Measurements from ENCODE around the gene RALGPS1.

RALGPS1 gene

DNA sequence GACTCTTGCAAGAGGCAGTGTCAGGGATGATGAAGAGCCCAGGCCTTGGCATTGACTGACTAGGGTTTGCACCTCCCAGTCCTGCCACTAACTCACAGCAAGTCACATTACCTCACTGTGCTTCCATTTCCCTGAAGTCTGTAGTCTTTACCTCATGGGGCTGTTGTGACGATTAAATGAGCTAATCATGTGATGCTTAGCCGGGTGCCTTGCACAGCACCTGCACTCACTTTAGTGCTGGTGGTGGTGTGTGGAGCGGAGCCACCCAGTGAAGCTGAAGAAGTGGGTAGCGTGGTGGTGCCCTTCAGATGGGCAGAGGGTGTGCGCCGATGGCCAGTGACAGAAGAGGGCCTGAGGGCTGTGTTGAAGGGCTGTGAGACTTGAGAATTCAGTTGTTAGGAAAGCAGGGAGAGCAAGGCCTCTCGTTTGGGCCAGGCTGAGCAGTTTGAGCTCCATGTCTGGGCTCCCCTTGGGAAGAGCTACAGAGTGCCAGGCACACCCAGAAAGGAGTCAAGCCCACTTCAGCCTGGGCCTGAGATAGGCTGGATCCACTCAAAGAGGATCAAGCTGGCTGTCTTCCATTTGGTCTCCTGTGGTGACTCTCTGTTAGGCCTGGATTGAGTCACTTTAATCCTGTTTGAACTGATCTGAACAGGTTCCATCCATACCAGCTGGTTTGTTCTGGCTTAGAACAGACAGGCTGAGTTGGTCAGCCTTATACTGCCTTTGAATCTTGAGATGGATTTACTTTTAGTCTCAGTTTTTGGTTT lies 42.5 kb downstream of the RALGPS1 start:
- no peaks in the 10 kb centered on the region for H3K27me3 ChIP-seq (ENCODE audit: control insufficient read depth, insufficient read depth, low read length)
- H3K9me3 ChIP-seq (ENCODE audit: control insufficient read depth, low read length): no peaks in the 10 kb centered on the region
- no peak overlapping the region for H3K4me3 ChIP-seq (ENCODE audit: low read depth, low read length)
- TF ChIP-seq, protein P1, sequence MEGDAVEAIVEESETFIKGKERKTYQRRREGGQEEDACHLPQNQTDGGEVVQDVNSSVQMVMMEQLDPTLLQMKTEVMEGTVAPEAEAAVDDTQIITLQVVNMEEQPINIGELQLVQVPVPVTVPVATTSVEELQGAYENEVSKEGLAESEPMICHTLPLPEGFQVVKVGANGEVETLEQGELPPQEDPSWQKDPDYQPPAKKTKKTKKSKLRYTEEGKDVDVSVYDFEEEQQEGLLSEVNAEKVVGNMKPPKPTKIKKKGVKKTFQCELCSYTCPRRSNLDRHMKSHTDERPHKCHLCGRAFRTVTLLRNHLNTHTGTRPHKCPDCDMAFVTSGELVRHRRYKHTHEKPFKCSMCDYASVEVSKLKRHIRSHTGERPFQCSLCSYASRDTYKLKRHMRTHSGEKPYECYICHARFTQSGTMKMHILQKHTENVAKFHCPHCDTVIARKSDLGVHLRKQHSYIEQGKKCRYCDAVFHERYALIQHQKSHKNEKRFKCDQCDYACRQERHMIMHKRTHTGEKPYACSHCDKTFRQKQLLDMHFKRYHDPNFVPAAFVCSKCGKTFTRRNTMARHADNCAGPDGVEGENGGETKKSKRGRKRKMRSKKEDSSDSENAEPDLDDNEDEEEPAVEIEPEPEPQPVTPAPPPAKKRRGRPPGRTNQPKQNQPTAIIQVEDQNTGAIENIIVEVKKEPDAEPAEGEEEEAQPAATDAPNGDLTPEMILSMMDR (IDR thresholded peaks at IDR 0.05): no peak
- no peak overlapping the region for H3K9ac ChIP-seq
- H3K4me1 ChIP-seq: no peaks in the 10 kb centered on the region
- no peak overlapping the region for H3K27ac ChIP-seq
- H3K79me2 ChIP-seq: peaks cover 5% of the 10 kb centered on the region
- H3K36me3 ChIP-seq (ENCODE audit: control insufficient read depth, insufficient read depth, low read length): no peaks in the 10 kb centered on the region
- H2AFZ ChIP-seq: no peak overlapping the region
- H3K4me2 ChIP-seq (ENCODE audit: low read length): no peak overlapping the region

DNA sequence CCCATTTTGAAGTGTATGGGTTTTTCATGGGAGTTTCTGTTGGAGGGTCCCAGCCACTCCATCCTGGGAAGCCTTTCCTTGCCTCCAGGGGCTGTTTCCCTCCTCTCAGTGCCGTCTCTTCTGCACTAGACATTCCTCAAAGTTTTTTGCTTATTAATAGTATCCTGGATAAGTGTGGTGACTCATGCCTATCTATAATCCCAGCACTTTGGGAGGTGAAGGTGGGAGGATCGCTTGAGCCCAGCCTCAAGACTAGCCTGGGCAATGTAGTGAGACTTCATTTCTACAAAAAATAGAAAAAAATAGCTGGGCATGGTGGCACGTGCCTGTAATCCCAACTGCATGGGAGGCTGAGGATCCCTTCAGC lies 43.1 kb downstream of the RALGPS1 start:
- Histone ChIP-seq H3K27me3 (ENCODE audit: control insufficient read depth, insufficient read depth, low read length) (no peaks in the 10 kb centered on the region), H3K36me3 (ENCODE audit: control insufficient read depth, insufficient read depth, low read length) (no peaks in the 10 kb centered on the region), H3K4me2 (ENCODE audit: low read length) (no peak overlapping the region), H2AFZ (no peak overlapping the region), H3K4me3 (ENCODE audit: low read depth, low read length) (no peak overlapping the region), H3K9ac (no peak overlapping the region), H3K4me1 (no peaks in the 10 kb centered on the region), H3K79me2 (peaks cover 5% of the 10 kb centered on the region), H3K27ac (no peak overlapping the region), H3K9me3 (ENCODE audit: control insufficient read depth, low read length) (no peaks in the 10 kb centered on the region)
- TF ChIP-seq, protein P1 (IDR thresholded peaks at IDR 0.05): no peak

DNA sequence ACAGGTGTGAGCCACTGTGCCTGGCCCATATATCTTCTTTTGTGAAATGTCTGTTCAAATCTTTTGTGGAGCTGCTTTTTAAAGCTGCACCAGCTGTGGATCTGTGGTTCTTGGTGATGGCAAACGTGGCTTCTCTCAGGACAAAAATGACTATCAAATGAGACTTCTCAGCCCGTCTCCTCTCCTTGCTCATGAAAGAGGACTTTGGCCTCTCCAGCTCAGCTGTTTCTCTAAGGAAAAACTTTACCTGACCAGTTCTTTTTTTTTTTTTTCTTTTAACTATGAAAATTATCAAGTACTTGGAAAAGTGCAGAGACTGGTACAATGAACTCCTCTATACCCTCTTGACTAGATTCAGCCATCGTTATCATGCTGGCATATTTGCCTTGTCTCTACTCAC lies 44.8 kb downstream of the RALGPS1 start:
- no peaks in the 10 kb centered on the region for H3K27me3 ChIP-seq (ENCODE audit: control insufficient read depth, insufficient read depth, low read length)
- H2AFZ ChIP-seq: no peak overlapping the region
- H3K36me3 ChIP-seq (ENCODE audit: control insufficient read depth, insufficient read depth, low read length): no peaks in the 10 kb centered on the region
- TF ChIP-seq, protein P1 (IDR thresholded peaks at IDR 0.05): no peak
- H3K4me1 ChIP-seq: no peaks in the 10 kb centered on the region
- peaks cover 5% of the 10 kb centered on the region for H3K79me2 ChIP-seq
- no peak overlapping the region for H3K4me3 ChIP-seq (ENCODE audit: low read depth, low read length)
- H3K9ac ChIP-seq: no peak overlapping the region
- H3K9me3 ChIP-seq (ENCODE audit: control insufficient read depth, low read length): no peaks in the 10 kb centered on the region
- H3K4me2 ChIP-seq (ENCODE audit: low read length): no peak overlapping the region
- no peak overlapping the region for H3K27ac ChIP-seq

DNA sequence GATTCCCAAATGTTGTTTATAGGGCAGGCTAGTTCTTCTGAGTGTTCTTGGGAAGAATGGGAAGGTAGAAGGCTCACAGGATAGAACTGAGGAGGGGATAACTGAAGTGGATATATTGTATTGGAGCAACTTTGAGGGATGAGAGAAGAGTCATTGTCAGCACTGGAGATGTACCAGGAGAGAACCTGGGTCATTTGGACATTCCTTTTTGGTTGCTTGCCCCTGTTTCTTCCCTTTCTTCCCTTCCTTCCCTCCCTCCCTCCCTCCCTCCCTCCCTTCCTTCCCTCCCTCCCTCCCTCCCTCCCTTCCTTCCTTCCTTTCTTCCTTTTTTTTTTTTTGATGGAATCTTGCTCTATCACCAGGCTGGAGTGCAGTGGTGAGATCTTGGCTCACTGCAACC lies 45.3 kb downstream of the RALGPS1 start:
- H3K4me2 ChIP-seq (ENCODE audit: low read length): no peak overlapping the region
- H3K9me3 ChIP-seq (ENCODE audit: control insufficient read depth, low read length): no peaks in the 10 kb centered on the region
- H3K27me3 ChIP-seq (ENCODE audit: control insufficient read depth, insufficient read depth, low read length): no peaks in the 10 kb centered on the region
- TF ChIP-seq, protein P1 (IDR thresholded peaks at IDR 0.05): no peak
- no peaks in the 10 kb centered on the region for H3K36me3 ChIP-seq (ENCODE audit: control insufficient read depth, insufficient read depth, low read length)
- H3K4me1 ChIP-seq: no peaks in the 10 kb centered on the region
- H3K27ac ChIP-seq: no peak overlapping the region
- no peak overlapping the region for H3K9ac ChIP-seq
- no peak overlapping the region for H2AFZ ChIP-seq
- H3K79me2 ChIP-seq: peaks cover 5% of the 10 kb centered on the region
- H3K4me3 ChIP-seq (ENCODE audit: low read depth, low read length): no peak overlapping the region

DNA sequence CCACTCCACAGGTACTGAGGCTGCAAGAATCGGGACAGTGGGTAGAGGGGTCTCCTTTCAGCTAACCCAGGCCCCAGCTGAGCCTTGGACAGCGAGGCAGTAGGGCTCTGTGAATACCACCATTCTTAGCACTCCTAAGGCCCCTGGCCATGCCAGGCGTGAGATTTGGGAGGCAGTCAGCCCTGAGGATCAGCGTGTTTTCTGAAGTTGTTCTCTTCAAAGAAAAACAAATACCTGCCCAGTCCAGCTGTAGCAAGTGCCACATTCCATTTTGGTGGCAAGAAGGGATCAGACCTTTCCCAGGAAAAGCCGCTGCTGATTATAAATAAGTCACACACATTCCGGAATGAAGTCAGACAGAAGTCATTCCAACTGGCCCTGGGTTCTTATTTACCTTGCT lies 47.8 kb downstream of the RALGPS1 start:
- H3K36me3 ChIP-seq (ENCODE audit: control insufficient read depth, insufficient read depth, low read length): no peaks in the 10 kb centered on the region
- H3K9ac ChIP-seq: no peak overlapping the region
- no peak overlapping the region for H3K27ac ChIP-seq

More for the DNA sequence above, 47.8 kb downstream of the RALGPS1 start:
- H2AFZ ChIP-seq: no peak overlapping the region
- no peaks in the 10 kb centered on the region for H3K9me3 ChIP-seq (ENCODE audit: control insufficient read depth, low read length)
- H3K79me2 ChIP-seq: no peaks in the 10 kb centered on the region
- H3K27me3 ChIP-seq (ENCODE audit: control insufficient read depth, insufficient read depth, low read length): no peaks in the 10 kb centered on the region
- H3K4me3 ChIP-seq (ENCODE audit: low read depth, low read length): no peak overlapping the region
- TF ChIP-seq, protein P1 (IDR thresholded peaks at IDR 0.05): no peak
- H3K4me1 ChIP-seq: no peaks in the 10 kb centered on the region
- H3K4me2 ChIP-seq (ENCODE audit: low read length): no peak overlapping the region

Data from parathyroid adenoma (tissue), 2 donors.